NCI-H1436 (cell line): ENCODE measurements around the gene HSF2BP.
"Not testable (repeated sequence)": the region's sequence is repeated elsewhere in the genome, so short reads cannot be mapped to it uniquely, and the experiment has no call there.

Experiments
- DNase-seq: peaks from one replicate; lab custom pipeline; 2025; lab: John Stamatoyannopoulos, UW

HSF2BP gene

DNA sequence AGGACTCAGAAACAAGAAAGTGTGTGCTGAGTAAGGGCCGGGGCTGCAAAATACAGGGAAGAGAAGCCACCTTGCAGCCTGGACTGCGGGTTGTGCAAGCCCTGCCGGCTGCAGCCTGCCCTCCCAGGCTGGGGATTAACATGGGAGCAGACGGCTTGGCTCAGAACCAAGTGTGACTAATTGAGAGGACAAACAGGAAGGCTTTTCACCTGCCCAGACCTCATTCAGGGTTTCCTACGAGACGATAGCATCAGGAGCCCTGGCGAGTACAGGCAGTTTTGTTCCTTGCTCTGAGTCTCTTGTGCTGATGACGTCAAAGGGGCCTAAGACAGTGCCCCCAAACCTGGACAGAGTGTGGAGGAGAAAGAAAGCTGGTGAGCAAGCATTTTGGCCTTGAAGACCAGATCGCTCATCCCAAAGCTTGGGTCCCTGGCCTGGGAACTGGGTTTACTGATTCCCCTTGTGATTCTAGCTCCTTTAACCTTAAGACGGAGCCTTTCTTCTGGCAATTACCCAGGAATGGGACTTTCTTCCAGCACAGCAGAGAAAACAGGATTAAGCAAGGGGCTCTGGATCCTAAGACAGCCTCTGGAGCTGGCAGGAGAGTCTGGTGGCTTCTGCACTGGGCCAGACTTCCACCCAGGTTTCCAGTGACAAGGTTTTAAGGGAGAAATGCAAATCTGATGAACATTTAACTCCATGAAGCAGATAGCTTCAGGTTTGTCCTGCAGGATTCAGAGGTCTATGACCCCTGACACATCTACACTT, 142.2 kb downstream of the HSF2BP start:
- DNase-seq = not testable (repeated sequence)

DNA sequence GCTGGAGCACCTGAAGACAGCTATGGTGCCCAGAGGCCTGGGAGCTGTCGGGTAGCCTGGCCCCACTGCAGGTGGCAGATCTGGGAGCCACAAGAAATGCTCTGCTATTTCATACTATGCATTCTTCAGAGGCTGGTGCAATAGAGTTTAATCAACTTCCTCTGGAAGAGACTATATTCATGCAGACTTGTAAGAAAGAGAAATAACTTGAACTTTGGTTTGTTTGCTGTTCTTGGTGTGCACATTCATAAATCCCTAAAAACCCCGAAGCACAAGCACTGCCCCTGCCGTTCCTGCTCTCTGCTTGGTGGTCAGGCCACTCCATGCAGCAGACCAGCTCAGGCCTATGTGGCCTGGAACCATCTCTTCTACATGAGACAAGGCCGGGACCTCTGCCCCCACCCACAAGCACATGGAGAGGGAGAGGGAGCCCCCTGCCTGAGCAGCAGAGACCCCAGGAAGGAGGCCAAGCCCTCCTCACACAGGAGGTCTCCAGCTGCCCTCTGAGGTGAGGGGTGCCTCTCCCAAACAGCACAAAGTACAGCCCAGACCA, 142.9 kb downstream of the HSF2BP start:
- DNase-seq = not testable (repeated sequence)

DNA sequence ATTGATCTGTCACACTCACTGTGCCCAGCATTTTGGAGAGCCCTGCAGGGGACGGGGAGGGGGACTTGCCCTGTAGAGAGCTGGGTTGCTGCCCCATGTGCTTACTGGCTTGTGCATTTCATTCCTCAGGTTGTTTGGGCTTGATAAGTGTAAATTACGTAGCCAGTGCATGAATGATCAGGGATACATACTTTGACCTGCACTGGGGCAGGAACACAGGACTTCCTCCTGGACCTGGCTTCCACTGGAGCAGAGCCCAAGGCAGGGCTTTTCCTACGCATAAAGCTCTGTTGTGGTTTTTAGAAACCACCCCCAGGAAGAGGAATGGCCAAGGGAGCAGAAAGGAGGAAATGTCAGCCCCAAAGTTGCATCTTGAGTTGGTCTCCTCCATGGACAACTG, 144.5 kb downstream of the HSF2BP start:
- DNase-seq = not testable (repeated sequence)

DNA sequence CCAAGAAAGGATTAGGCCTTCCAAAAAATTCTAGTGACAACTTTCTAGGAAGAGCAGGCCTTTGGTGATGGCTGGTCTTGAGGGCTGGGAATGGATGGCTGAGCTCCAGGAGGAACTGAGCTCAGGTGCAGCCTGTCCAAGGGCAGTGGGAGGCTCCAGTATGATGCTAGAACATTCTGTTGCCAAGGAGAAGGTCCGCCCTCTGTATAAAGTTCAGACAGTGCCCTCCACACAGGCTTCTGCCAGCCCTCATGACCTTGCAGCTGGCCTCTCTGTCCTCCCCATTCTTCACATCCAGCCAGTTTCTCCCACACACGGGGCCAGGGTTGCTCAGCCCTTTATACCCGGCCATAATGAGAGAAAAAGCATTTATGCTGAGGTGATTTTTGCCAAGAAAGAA, 146.3 kb downstream of the HSF2BP start:
- DNase-seq = not testable (repeated sequence)

DNA sequence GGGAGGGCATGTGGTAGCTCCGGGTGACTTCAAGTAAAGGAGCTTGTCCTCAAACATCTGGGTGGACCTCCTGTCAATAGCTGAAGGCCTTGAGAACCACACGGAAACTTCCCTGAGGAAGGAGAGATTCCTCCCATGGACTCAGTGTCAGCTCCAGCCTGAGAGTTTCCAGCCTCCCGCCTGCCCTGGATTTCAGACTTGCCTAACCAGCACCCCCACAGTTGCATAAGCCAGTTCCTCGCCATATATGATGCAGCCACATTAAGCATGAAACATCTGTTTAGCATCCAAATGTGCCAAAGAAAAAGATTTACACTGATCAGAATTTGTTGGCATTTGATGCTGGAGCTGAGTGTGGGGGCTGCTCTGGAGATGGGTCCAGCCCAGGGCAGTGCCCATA, 148.1 kb downstream of the HSF2BP start:
- not testable (repeated sequence) for DNase-seq

DNA sequence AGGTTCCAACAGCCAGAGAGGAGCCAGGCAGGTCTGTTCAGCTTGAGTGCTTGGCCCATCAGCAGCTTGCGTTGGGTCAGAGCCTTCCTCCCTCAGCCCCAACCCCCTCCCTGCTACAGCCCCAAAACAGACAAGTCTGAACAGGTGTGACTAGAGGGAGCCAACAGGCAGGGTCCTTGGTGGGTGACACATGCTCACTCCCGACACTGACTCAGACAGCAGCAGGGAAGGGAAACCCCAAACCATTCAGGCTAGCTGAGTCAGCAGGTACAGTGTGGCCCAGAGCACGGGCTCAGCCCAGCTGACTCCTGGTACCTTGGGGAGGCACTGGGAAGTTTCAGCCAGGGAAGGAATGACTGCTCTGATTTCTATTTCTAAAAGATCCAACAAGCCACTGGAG, 148.6 kb downstream of the HSF2BP start:
- DNase-seq = not testable (repeated sequence)

DNA sequence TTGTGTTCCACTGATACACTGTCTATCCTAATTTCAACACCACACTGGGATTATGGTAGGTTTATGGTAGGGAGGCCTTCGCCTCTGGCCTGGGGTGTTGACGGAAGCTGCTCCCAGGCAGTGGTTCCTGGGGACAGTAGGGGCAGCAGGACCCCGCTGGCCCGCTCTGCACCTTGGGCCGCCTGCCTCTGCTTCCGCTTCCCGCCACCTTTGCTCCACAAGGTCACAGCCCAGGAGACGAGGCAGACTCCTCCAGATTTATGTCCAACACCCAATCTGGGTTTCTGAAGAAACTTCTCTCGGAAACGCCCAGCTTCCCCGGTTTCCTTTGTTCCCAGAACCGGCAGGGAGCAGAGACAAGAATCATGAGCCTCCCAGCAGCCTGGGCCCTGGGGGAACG, 155.4 kb downstream of the HSF2BP start:
- not testable (repeated sequence) for DNase-seq

DNA sequence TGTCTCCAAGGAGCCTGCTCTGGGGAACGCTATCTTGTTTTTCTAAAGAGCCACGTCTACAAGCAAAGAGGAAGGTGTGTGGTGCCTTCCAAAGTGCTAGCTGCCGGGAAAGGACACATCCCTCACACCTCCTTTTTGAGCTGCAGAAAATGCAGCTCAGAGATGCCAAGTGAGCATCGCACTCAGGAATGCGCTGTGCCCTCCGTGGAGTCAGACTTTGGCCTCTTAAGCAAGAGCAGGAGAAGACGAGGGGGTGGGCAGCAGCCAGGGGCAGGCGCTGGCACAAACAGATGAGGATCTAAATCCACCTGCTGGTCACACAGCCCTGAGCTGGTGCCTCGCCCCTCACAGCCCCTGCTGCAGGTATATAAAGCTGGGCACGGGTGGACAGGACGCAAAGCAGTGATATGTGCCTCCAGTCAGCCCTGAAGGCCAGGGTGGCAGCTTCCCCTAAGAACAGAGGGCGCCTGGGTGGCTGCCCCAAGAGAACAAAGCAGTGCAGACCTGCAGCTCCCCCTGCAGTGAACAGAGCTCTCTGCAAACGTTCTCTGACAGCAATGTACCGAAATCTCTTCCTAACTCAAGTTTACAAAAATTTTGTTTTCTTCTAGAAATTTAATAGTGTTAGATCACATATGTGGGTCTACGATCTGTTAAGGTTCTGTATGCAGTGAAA, 156.1 kb downstream of the HSF2BP start:
- not testable (repeated sequence) for DNase-seq

DNA sequence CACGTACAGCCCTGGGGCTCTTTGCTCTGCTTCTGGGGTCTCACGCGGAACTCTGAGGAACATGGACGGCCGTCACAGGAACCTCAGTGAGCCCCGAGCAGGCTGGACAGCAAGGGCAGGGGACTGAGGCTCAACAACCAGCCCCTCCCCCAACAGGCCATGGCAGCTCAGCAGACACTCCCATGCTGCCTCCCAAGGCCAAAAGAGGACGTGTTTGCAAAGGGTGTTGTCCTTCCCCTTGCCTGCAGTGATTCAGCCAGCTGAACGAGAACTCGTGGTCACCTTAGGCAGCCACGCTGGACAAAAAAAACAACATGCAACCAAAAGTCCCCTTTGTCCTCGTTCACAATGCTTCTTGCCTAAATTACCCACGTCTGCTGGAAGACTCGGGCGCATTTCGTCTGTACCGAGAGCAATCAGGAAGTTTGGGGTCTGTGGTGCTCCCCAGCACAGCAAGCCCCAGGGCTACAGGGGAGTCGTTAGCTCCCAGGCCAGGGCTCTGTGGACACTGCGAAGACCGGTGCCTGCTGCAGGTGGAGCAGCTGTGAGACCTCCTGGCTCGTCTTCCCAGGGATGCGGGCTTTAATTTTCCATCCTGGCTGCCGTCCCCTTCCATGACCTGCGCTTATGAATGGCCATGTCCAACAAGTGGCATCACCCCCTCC, 156.7 kb downstream of the HSF2BP start:
- DNase-seq = not testable (repeated sequence)

DNA sequence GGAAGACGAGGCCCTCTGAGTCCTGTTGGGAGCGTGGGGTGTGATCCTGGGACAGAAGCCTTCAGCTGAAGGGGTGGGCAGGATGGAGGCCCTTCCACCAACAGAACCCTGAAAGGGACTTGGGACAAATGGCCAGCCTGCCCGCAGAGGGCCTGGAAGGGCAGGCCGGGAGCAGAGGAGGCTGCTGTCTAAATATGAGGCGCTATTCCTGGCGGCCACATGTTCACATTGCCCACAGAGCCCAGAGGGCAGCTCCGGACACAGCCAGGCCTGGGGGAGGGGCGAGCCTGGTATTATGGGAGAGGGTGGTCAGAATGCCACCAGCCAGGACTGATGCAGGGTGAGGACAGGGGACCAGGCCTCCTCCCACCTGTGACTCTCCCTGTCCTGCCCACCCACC, 160.4 kb downstream of the HSF2BP start:
- not testable (repeated sequence) for DNase-seq

GRCh38 chr21:43498065-43498464, 161.2 kb downstream of the HSF2BP start:
- not testable (repeated sequence) for DNase-seq

GRCh38 chr21:43494279-43495012, 164.8 kb downstream of the HSF2BP start:
- not testable (repeated sequence) for DNase-seq

- not testable (repeated sequence) for DNase-seq
These were observed 165.8 kb downstream of the HSF2BP start for GRCh38 chr21:43493471-43493870.

DNA sequence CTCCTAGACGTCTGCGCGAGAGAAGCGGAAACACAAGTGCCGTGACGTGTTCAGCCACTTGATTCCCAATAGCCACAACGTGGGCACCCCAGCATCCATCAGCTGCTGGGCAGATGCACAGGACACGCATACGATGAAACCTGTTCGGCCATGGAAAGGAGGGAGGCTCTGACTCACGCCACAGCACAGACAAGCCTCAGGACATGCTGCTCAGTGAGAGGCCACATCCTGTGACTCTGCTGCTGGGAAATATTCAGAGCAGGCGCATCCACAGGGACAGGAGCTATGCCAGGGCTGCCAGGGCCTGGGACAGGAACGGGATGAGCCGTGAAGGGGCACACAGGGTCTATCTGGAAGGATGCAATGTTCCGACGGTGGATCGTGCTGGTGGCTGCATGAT, 171.1 kb downstream of the HSF2BP start:
- DNase-seq = not testable (repeated sequence)

DNA sequence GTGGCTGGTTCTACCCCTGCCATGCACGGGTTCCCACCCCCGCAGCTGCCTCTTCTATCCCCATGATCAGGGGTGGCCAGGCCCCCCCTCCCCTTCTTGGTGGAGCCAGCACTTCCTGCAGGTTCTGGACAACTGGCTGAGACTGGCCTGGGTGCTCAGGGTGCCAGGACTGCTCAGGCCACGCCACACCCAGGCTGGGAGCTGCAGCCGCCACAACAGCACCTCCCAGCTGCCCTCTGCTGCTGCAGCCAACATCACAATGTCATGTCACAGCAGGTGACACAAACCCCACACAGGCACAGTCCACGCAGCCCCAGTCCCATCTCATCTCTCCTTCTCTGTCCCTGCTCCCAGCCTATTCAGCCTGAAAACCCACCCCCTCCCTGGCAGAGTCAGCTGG, 173.2 kb downstream of the HSF2BP start:
- not testable (repeated sequence) for DNase-seq

DNA sequence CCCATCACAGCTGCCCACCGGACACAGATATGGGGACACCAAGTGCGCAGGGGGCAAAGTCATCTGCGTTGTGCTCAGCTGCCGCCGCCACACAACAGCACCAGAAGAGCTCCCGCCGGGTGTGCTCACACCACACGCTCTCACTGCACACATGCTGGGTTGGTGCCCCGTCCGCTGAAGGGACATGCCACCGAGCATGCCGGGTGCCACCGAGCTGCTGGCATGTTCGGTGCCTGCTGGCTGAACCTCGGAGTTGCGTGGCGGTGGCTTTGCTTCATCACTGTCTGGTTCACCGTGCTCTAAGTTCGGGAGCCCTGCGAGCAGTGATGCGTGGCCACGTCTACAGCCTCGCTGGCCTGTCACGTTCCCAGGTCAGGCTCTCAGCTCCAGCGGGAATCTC, 174.3 kb downstream of the HSF2BP start:
- DNase-seq = not testable (repeated sequence)

GRCh38 chr21:43479197-43479596, 180.1 kb downstream of the HSF2BP start:
- not testable (repeated sequence) for DNase-seq
